ENCODE results near the gene HK1.

Gene HK1

GRCh38 chr10:69402386-69402785 lies 124.1 kb downstream of the HK1 start:
- DNase-seq: no peak

- DNase-seq: no peak
These were observed 124.8 kb downstream of the HK1 start for GRCh38 chr10:69403066-69403465.

GRCh38 chr10:69403519-69403918 lies 125.2 kb downstream of the HK1 start:
- no peak for DNase-seq

GRCh38 chr10:69404786-69405185 lies 126.5 kb downstream of the HK1 start:
- DNase-seq: no peak

DNA sequence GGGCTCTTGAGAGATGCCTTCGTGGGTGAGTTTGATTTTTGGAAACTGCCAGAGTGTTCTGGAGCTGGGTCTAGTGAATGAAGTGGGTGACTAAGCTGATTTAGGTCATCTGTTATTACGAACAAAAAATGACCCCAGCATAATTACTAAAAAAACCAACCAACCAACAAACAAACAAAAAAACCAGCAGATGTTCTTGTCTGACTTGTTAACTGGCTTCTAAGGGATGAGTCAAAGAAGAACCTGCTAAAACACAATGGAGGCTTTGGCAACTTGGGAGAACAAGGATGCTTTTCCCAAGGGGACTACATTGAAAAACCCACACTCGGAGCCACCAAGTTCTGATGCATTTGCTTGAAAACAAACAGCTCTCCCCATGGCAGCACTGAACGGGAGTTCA lies 126.9 kb downstream of the HK1 start:
- no peak for DNase-seq

DNA sequence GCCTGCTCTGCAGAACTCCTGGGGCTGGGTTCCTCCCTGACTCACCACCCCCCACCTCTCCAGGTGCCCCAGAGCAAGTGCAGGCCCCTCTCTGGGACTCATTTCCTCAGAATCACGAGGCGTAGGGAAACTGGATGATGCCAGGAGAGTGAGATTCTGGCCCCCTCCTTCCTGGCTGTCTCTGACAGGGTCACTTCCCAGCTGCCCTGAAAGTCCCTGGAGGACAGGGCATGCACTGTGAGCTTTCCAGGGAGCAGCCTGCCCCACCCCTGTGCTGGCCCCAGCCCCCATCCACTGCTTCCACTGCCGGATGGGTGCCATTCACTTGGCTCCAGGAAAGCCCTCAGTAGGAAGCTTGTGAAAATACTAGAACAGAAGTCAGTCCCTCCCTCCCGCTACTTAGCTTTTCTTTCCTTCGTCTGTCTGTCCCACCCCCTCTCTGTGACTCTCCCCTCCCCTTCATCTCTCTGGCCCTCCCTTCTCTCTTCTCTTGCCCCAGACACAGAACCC lies 128.1 kb downstream of the HK1 start:
- DNase-seq: peak in 5 of 58 donors; percentile 18 to 35 (median 24)

DNA sequence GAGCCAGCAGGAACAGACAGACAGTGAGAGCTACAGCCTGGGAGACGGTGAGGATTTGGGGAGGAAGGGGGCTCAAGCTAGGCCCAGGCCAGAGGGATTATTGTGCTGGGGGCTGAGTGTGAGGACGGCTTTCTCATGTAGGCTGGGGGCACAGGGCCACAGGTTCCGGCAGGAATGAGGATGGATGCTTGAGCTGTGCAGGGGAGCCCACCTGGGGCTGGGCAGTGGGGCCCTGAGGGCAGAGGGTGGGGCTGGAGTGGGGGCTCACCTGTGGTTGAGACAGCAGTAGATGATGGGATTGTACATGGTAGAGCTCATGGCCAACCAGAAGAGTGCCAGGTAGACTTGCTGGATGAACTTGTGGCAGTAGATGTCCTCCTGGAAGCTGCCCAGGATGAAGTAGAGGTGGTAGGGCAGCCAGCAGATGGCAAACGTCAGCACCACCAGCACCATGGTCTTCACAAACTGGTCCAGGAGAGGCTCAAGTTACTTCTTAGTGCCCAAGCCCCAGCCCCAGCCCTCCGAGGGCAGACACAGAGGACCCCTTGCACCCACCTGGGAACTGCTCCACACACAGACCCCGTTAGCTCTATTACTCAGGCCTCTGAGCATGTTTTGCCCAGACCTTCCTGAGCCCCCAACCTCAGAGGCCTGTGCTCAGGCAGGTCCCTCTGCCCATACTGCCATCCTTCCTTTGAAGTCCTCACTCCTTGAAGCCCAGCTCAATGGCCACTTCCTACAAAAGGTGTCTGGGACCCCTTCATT lies 128.7 kb downstream of the HK1 start:
- DNase-seq: no peak

GRCh38 chr10:69407621-69408301 lies 129.5 kb downstream of the HK1 start:
- peak in 1 of 58 donors; percentile 16 for DNase-seq

GRCh38 chr10:69408318-69409175 lies 130.3 kb downstream of the HK1 start:
- peak in 56 of 58 donors; percentile 26 to 93 (median 84) for DNase-seq

GRCh38 chr10:69409176-69409495 lies 130.8 kb downstream of the HK1 start:
- no peak for DNase-seq

GRCh38 chr10:69409968-69410367 lies 131.7 kb downstream of the HK1 start:
- DNase-seq: peak in 2 of 58 donors; percentile 13 to 18

DNA sequence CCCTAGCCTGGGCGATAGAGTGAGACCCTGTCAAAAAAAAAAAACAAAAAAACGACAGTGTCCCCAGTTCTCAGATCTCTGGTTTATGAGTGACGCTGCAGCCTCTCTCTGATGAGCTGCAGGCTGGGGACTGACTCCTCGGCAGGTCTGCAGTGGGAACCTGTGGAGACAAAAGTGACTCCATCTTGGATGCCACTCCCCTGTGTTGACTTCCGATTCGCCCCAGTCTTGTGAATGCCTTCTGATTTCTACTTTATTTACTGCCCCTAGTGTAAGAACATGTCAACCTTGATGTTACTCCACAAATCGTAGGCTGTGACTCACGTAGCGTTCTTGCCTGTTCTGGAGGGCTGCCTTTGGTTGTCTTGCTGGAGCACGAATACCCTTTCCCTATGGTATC lies 132.2 kb downstream of the HK1 start:
- DNase-seq: no peak

DNA sequence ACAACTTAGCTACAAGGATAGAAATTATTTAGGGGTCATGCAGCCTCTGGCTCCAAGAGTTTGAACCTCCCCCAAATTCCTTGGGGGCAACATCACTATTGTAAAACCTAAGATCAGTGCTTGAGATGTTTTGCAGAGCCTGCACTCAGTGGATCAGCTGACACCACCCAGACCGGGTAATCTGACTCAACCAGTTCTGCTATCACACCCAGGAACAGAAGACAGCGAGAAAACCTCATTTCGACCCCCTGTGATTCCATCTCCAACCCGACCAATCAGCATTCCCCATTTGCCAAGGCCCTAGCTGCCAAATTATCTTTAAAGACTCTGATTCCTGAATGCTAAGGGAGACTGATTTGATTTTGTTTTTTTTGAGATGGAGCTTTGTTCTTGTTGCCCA lies 133.2 kb downstream of the HK1 start:
- no peak for DNase-seq

GRCh38 chr10:69412232-69412790 lies 134.0 kb downstream of the HK1 start:
- no peak for DNase-seq

- DNase-seq: peak in 48 of 58 donors; percentile 18 to 79 (median 48)
These were observed 135.0 kb downstream of the HK1 start for GRCh38 chr10:69413221-69413865.

DNA sequence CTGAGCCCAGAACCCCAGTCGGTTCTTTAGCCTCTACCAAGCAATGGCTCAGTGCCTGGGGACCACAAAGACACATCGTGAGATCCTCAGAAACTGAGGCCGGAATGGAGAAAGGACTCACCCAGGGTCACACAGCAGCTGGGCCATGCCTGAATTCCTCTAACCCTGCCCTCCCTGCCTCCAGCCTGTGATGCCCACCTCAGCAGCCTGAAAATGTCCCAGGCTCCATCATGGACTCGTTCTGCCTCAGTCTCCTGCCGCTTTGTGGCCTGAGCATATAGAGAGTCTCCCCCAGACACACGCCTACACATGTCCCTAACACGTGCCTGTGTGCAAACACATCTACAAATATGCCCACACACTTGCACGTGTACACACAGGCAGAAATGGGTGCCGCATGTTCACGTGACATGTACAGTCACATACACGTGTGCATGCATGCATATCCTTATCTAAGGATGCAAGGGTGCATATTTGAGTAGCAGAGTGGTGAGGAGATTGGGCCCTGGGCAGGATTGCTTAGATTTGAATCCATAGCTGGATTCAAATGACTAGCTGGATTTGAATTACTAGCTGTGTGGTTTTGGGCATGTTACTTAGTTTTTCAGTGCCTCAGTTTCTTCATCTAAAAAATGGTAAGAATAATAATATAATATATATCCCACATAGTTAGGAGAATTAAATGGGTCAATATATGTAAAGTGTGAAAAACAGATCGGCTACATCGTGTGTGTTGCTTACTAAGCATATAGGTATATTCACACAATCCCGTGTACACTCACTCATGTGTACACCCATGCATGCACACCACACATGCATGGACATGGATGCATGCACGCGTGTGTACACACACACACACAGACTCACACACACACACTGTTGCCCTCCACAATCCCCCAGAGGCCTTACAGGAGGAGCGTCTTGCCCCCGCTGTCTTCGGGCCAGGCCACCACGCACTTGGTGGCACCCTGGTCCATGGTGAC lies 136.0 kb downstream of the HK1 start:
- no peak for DNase-seq

DNA sequence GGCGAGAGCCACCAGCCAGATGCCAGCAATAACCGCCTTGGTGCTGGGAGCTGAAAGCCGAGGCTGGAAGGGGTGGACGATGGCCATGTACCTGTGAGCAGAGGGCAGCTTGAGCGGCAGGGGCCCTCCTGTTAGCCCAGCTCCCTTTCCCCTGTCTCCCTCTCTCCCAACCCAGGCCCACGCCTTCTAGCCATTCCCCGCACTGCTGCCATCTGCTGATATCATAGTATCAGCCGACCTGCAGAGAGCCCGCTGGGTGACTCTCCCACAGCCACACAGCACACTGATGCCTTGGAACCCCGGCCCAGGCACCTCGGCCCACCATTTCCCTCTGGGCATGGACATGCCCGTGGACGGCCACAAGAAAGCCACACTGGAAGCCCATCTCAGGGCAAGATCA lies 136.8 kb downstream of the HK1 start:
- DNase-seq: no peak

DNA sequence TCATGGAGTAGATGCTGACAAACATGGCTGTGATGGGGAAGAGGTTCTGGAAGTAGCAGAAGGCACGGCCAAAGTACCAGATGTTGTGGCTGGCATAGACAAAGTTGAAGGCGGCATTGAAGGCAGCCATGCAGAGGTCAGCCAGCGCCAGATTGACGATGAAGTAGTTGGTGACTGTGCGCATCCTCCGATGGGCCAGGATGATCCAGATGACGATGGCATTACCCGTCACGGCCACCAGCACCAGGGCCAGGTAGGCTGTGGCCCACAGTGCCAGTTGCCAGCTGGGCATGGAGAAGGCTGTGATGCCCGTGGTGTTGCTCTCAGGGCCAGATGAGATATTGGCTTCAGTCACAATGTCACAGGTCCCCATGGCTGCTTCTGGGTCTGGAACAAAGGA lies 137.7 kb downstream of the HK1 start:
- no peak for DNase-seq

DNA sequence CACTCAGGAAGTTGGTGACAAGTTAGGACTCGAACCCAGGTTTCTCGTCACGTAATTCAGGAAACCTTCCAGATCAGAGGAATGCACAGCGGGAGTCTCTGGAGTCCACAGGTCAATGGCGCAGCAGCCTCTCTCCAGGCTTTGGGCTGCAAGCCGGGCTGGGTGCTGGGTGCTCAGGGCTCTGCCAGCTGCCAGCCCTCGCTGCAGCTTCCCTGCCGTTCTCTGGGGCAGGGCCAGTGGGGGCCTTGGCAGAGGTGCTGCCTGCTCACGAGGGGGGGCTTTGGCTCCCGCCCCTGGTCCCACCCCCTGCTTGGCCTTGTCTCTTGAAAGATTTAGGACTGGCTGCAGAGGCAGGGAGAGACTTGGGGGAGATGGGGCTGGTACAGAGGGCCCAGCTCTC lies 138.4 kb downstream of the HK1 start, which contains the start of gene TACR2:
TACR2 (minus strand) TSS at position 224 of the 400 bp plus-strand sequence. CDS start 595 bp downstream, outside the sequence.
- no peak for DNase-seq

DNA sequence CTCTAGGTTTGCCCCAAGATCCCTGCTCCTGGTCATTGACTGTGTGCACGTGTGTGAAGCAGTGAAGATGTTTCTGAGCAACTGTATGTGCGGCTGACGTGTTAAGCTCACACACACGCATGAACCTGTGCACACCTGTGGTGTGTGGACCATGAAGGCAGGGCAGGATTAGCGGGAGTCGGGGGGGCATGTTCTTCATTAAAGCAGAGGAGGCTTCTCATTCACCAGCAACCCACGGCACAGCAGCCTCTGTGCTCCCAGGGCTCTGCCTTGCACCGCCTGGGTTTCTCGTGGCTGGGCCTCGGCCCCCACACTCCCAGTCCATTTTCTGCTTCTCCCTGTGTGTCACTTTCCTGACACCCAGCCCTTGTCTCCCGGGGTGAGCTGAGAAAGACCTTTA lies 139.2 kb downstream of the HK1 start:
- DNase-seq: no peak
